Neural cell (in vitro differentiated cells): ENCODE data around the gene HNRNPA1L2.
"Not testable (repeated sequence)": the region's sequence is repeated elsewhere in the genome, so short reads cannot be mapped to it uniquely, and the experiment has no call there.

Source experiments
- EP300 ChIP-seq: fragments of 450-650 bp; conservative IDR thresholded peaks from 2 replicates; pipeline ENCODE4 v1.6.1; 2014; ENCODE audit warnings: antibody characterized with exemption, mild to moderate bottlenecking, moderate library complexity; ENCODE audit not compliant: poor library complexity, severe bottlenecking
- EZH2 ChIP-seq: fragments of 200-600, 300-800 bp; shearing (Covaris generic), sonication (generic); IDR thresholded peaks from 2 replicates; pipeline ENCODE4 v1.6.1; 2014; ENCODE audit warnings: antibody characterized with exemption, low read length, borderline replicate concordance, mild to moderate bottlenecking; ENCODE audit not compliant: insufficient read depth, poor library complexity, severe bottlenecking
- POLR2AphosphoS5 ChIP-seq: IDR thresholded peaks from 2 replicates; pipeline ENCODE4 v1.6.1; 2012
- RAD21 ChIP-seq: fragments of 450-650 bp; conservative IDR thresholded peaks from 2 replicates; pipeline ENCODE4 v1.6.1; 2014; ENCODE audit warnings: antibody characterized with exemption, mild to moderate bottlenecking, moderate library complexity
- SMC3 ChIP-seq: fragments of 450-650 bp; conservative IDR thresholded peaks from 2 replicates; pipeline ENCODE4 v1.6.1; 2014; ENCODE audit warnings: antibody characterized with exemption, mild to moderate bottlenecking, moderate library complexity; ENCODE audit not compliant: poor library complexity
- TAF1 ChIP-seq: IDR thresholded peaks from 2 replicates; pipeline ENCODE4 v1.6.1; 2012; ENCODE audit warnings: low read depth
- TF ChIP-seq, protein P1 (sequence below): fragments of 450-650 bp; IDR thresholded peaks from 2 replicates; pipeline ENCODE4 v1.5.1; 2014; ENCODE audit warnings: antibody characterized with exemption, mild to moderate bottlenecking, moderate library complexity; ENCODE audit not compliant: poor library complexity, severe bottlenecking
- TF ChIP-seq, protein P2 (sequence below): IDR thresholded peaks from 2 replicates; pipeline ENCODE4 v1.6.1; 2012; ENCODE audit warnings: borderline replicate concordance

GRCh38 chr13:52685806-52686205 lies 43.6 kb downstream of the HNRNPA1L2 start:
- not testable (repeated sequence) for TF ChIP-seq SMC3, EZH2, POLR2AphosphoS5, RAD21, EP300, TAF1
- TF ChIP-seq, protein P1, sequence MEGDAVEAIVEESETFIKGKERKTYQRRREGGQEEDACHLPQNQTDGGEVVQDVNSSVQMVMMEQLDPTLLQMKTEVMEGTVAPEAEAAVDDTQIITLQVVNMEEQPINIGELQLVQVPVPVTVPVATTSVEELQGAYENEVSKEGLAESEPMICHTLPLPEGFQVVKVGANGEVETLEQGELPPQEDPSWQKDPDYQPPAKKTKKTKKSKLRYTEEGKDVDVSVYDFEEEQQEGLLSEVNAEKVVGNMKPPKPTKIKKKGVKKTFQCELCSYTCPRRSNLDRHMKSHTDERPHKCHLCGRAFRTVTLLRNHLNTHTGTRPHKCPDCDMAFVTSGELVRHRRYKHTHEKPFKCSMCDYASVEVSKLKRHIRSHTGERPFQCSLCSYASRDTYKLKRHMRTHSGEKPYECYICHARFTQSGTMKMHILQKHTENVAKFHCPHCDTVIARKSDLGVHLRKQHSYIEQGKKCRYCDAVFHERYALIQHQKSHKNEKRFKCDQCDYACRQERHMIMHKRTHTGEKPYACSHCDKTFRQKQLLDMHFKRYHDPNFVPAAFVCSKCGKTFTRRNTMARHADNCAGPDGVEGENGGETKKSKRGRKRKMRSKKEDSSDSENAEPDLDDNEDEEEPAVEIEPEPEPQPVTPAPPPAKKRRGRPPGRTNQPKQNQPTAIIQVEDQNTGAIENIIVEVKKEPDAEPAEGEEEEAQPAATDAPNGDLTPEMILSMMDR, result not testable (repeated sequence)
- TF ChIP-seq, protein P2, sequence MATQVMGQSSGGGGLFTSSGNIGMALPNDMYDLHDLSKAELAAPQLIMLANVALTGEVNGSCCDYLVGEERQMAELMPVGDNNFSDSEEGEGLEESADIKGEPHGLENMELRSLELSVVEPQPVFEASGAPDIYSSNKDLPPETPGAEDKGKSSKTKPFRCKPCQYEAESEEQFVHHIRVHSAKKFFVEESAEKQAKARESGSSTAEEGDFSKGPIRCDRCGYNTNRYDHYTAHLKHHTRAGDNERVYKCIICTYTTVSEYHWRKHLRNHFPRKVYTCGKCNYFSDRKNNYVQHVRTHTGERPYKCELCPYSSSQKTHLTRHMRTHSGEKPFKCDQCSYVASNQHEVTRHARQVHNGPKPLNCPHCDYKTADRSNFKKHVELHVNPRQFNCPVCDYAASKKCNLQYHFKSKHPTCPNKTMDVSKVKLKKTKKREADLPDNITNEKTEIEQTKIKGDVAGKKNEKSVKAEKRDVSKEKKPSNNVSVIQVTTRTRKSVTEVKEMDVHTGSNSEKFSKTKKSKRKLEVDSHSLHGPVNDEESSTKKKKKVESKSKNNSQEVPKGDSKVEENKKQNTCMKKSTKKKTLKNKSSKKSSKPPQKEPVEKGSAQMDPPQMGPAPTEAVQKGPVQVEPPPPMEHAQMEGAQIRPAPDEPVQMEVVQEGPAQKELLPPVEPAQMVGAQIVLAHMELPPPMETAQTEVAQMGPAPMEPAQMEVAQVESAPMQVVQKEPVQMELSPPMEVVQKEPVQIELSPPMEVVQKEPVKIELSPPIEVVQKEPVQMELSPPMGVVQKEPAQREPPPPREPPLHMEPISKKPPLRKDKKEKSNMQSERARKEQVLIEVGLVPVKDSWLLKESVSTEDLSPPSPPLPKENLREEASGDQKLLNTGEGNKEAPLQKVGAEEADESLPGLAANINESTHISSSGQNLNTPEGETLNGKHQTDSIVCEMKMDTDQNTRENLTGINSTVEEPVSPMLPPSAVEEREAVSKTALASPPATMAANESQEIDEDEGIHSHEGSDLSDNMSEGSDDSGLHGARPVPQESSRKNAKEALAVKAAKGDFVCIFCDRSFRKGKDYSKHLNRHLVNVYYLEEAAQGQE, result not testable (repeated sequence)
